ENCODE measurements around the gene RAPGEF1. TPM values are rescaled to one million over a fixed set of nuclear protein-coding genes. Genes with fewer than 3 reads are reported as not detected.
A peak's percentile ranks its signal among the peaks of the same experiment; 100 is the strongest.
"Not testable (repeated sequence)": the region's sequence is repeated elsewhere in the genome, so short reads cannot be mapped to it uniquely, and the experiment has no call there.

Gene RAPGEF1
- total and polyA plus RNA-seq, 2 of the 13 experiments (the other 11 are each of a cell fraction or from before 2014, with no cell fraction given), result 21.2 to 38.9 TPM

DNA sequence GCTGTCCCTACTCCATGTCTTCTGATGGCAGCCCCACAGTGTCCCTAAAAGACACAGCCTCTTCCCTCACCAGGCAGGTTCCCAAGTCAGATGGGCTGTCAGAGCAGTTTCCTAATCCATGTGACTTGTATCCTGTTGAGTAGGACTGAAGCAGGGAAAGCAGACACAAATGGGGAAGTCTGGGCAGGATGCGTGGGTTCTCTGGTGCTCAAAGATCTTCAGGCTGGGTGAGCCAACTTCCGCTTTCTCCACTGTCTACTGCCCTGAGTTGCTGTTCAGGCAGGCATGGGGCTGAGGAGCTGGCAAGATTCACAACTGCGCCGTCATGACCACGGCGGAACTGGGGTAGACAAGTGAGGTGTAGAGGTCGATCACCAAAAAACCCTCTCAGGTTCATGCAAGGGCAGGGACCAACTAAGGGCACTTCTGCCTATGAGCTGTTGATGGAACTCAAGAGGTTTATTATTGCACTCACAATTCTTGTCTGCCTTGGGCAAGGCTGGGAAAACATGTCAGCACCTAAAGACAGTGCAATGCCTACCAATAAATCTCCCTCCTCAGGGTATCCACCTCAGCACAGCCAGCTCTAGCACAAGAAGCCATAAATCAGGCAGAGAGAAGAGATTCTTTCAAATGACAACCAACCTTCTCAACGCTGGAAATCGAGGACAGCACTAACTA lies 83.4 kb downstream of the RAPGEF1 start:
- no peak for ATAC-seq
- POLR2A ChIA-PET, result interaction anchor here (0.6 kb wide), 1 partner anchor 82 kb away, joined by 3 read pairs; no protein-coding TSS in a partner anchor
- H3K9ac ChIP-seq (ENCODE audit: insufficient read depth, low read depth, low read length), result no peak overlapping the region
- no TSS peak for BruUV-seq (replicated peaks)
- CTCF ChIA-PET (ENCODE audit: low intra/inter-chr PET ratio, low total read pairs), result interaction anchor here (3.0 kb wide), 1 partner anchor 83 kb away, joined by 8 read pairs; the partner anchor contains the start of gene RAPGEF1
- no peaks in the 10 kb centered on the region for H3K36me3 ChIP-seq (replicated peaks in 1 of 2; ENCODE audit: control insufficient read depth in 1 of 2, insufficient read depth in 2 of 2, low read length in 2 of 2)
- DNase-seq (ENCODE audit: low spot score), result no peak
- H3K9me3 ChIP-seq (ENCODE audit: low read length), result no peaks in the 10 kb centered on the region
- H3K79me2 ChIP-seq (ENCODE audit: insufficient read depth, low read length), result peaks cover 42% of the 10 kb centered on the region
- TF ChIP-seq SOX6 (IDR thresholded peaks at IDR 0.05), result no peak
- no peak for TF ChIP-seq SOX6 (CRISPR knock-in tag; IDR thresholded peaks at IDR 0.05)
- TF ChIP-seq IRX3 (CRISPR knock-in tag; IDR thresholded peaks at IDR 0.05; ENCODE audit: borderline replicate concordance, low read depth), result no peak
- no peak overlapping the region for H3K4me3 ChIP-seq (replicated peaks in 1 of 3; ENCODE audit: insufficient read depth in 1 of 3, low read depth in 2 of 3, low read length in 3 of 3)
- H3K4me1 ChIP-seq (ENCODE audit: insufficient read depth, low read length), result peaks cover 51% of the 10 kb centered on the region
- no peak overlapping the region for H3K27ac ChIP-seq (ENCODE audit: extremely low read length, insufficient read depth, low read length)
- WGBS (ENCODE audit: low lambda C conversion rate), result 93% methylated on average over 9 of the region's 9 CpGs
- no peak overlapping the region for H2AFZ ChIP-seq (ENCODE audit: low read length)
- no peak overlapping the region for H3K4me2 ChIP-seq (ENCODE audit: low read depth, low read length)
- no peaks in the 10 kb centered on the region for H4K20me1 ChIP-seq (ENCODE audit: insufficient read depth, low read length)
- H3K27me3 ChIP-seq (ENCODE audit: control insufficient read depth in 1 of 2, insufficient read depth in 2 of 2, low read length in 2 of 2), result no peaks in the 10 kb centered on the region
- FAIRE-seq, result no peak
- intact Hi-C loops (cut with micrococcal nuclease; ENCODE audit: unreplicated experiment) (loop anchor here (5.0 kb wide), 1 partner anchor 49 kb away; no protein-coding TSS in a partner anchor), in situ Hi-C loops (cut with HindIII; ENCODE audit: extremely low pct_ligation_motif_present, low pct_unique_long_range_greater_than_20kb) (loop anchor here (10.0 kb wide), 1 partner anchor 78 kb away; no protein-coding TSS in a partner anchor)

DNA sequence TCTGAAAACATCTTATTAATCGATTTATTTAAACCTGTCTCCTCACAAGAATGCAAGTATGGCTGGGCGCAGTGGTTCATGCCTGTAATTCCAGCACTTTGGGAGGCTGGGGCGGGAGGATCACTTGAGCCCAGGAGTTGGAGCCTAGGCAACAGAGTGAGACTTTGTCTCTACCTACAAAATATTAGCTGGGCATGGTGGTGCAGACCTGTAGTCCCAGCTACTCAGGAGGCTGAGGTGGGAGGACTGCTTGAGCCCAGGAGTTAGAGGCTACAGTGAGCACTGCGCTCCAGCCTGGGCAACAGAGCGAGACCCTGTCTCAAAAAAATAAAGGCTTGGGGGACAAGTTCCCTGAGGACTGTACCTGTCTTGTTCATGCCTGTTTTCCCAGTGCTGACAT lies 85.5 kb downstream of the RAPGEF1 start:
- DNase-seq (ENCODE audit: low spot score); H4K20me1 ChIP-seq (ENCODE audit: insufficient read depth, low read length); intact Hi-C loops (cut with micrococcal nuclease; ENCODE audit: unreplicated experiment); BruUV-seq (replicated peaks); H2AFZ ChIP-seq (ENCODE audit: low read length); POLR2A ChIA-PET; H3K27me3 ChIP-seq (ENCODE audit: control insufficient read depth in 1 of 2, insufficient read depth in 2 of 2, low read length in 2 of 2); H3K9me3 ChIP-seq (ENCODE audit: low read length); H3K9ac ChIP-seq (ENCODE audit: insufficient read depth, low read depth, low read length); FAIRE-seq; ATAC-seq; H3K4me3 ChIP-seq (replicated peaks in 1 of 3; ENCODE audit: insufficient read depth in 1 of 3, low read depth in 2 of 3, low read length in 3 of 3): not testable (repeated sequence)
- in situ Hi-C loops (cut with HindIII; ENCODE audit: extremely low pct_ligation_motif_present, low pct_unique_long_range_greater_than_20kb), result loop anchor here (10.0 kb wide), 1 partner anchor 80 kb away; no protein-coding TSS in a partner anchor
- TF ChIP-seq ZMYM3 (CRISPR knock-in tag; IDR thresholded peaks at IDR 0.05) (peak; percentile 50; the same call in 1 of the 2 replicates), IRF2 (CRISPR knock-in tag; IDR thresholded peaks at IDR 0.05) (0 out of 2 replicates have a peak, but pooled peaks have one; percentile 2), ZNF121 (CRISPR knock-in tag; IDR thresholded peaks at IDR 0.05) (peak; percentile 87), ZNF263 (CRISPR knock-in tag; IDR thresholded peaks at IDR 0.05) (peak; percentile 72)
- TF ChIP-seq, protein P1, sequence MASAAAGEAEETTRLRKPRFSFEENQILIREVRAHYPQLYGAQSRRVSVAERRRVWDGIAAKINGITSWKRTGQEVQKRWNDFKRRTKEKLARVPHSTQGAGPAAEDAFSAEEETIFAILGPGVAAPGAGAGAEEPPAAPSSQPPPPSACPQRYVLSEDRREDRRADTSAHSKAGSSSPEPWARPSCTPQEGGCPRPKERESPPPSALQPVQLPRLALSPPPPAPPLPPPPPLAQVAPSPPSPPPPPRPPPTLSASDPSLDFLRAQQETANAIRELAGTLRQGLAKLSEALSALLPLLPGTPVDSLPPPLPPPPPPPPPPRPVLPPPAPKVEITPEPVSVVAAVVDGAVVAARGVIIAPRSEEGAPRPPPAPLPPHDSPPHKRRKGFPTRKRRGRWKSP (CRISPR knock-in tag; IDR thresholded peaks at IDR 0.05), result 0 out of 2 replicates have a peak, but pooled peaks have one; percentile 4
- TF ChIP-seq, protein P2, sequence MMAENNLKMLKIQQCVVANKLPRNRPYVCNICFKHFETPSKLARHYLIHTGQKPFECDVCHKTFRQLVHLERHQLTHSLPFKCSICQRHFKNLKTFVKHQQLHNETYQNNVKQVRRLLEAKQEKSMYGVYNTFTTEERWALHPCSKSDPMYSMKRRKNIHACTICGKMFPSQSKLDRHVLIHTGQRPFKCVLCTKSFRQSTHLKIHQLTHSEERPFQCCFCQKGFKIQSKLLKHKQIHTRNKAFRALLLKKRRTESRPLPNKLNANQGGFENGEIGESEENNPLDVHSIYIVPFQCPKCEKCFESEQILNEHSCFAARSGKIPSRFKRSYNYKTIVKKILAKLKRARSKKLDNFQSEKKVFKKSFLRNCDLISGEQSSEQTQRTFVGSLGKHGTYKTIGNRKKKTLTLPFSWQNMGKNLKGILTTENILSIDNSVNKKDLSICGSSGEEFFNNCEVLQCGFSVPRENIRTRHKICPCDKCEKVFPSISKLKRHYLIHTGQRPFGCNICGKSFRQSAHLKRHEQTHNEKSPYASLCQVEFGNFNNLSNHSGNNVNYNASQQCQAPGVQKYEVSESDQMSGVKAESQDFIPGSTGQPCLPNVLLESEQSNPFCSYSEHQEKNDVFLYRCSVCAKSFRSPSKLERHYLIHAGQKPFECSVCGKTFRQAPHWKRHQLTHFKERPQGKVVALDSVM (CRISPR knock-in tag; IDR thresholded peaks at IDR 0.05), result peak; percentile 95
- Histone ChIP-seq H3K4me2 (ENCODE audit: low read depth, low read length) (peak overlapping the region; percentile 65), H3K27ac (ENCODE audit: extremely low read length, insufficient read depth, low read length) (peak overlapping the region; percentile 51), H3K36me3 (replicated peaks in 1 of 2; ENCODE audit: control insufficient read depth in 1 of 2, insufficient read depth in 2 of 2, low read length in 2 of 2) (peaks cover 2 to 11% of the 10 kb centered on the region in 2 experiments; a peak in 3 of 5 replicates), H3K79me2 (ENCODE audit: insufficient read depth, low read length) (peaks cover 38% of the 10 kb centered on the region), H3K4me1 (ENCODE audit: insufficient read depth, low read length) (peaks cover 59% of the 10 kb centered on the region)
- 83% methylated on average over 5 of the region's 5 CpGs for WGBS (ENCODE audit: low lambda C conversion rate)
- CTCF ChIA-PET (ENCODE audit: low intra/inter-chr PET ratio, low total read pairs), result interaction anchor here (1.5 to 1.9 kb wide), 2 partner anchors 64 to 86 kb away, joined by 3 to 7 read pairs; no protein-coding TSS in a partner anchor
